Measurements from ENCODE around the gene VTI1B.

GRCh38 chr14:67643713-67644112, 30.7 kb downstream of the VTI1B start:
- no peak for TF ChIP-seq CTCF (conservative IDR thresholded peaks at IDR 0.05)
- TF ChIP-seq EZH2 (IDR thresholded peaks at IDR 0.05; ENCODE audit: low read depth): no peak
